Glutamatergic neuron (in vitro differentiated cells): Measurements from ENCODE around the gene ROPN1. TPM values are rescaled to one million over a fixed set of nuclear protein-coding genes. Genes with fewer than 3 reads are reported as not detected.

Experiments used
- DNase-seq: peaks from one replicate; pipeline ENCODE4 v3.0.0; 2022
- H3K27ac Mint-ChIP-seq: one replicate; pipeline ENCODE4 v1.8.0; 2020; ENCODE audit warnings: mild to moderate bottlenecking, mixed read lengths, inconsistent platforms; ENCODE audit not compliant: unreplicated experiment
- H3K27me3 Mint-ChIP-seq: one replicate; pipeline ENCODE4 v1.8.0; 2020; ENCODE audit warnings: mild to moderate bottlenecking, moderate library complexity, mixed read lengths, inconsistent platforms; ENCODE audit not compliant: unreplicated experiment
- H3K36me3 Mint-ChIP-seq: one replicate; pipeline ENCODE4 v1.8.0; 2020; ENCODE audit warnings: mild to moderate bottlenecking, mixed read lengths, inconsistent platforms; ENCODE audit not compliant: unreplicated experiment
- H3K4me1 Mint-ChIP-seq: one replicate; pipeline ENCODE4 v1.8.0; 2020; ENCODE audit warnings: mild to moderate bottlenecking, low read depth, mixed read lengths, inconsistent platforms; ENCODE audit not compliant: unreplicated experiment
- H3K4me3 Mint-ChIP-seq: one replicate; pipeline ENCODE4 v1.8.0; 2020; ENCODE audit warnings: mild to moderate bottlenecking, mixed read lengths, inconsistent platforms; ENCODE audit not compliant: unreplicated experiment
- H3K9me3 Mint-ChIP-seq: one replicate; pipeline ENCODE4 v1.8.0; 2020; ENCODE audit warnings: mild to moderate bottlenecking, moderate library complexity, mixed read lengths, inconsistent platforms; ENCODE audit not compliant: unreplicated experiment
- total RNA-seq: library from RNA; stranded (reverse); fragmentation: NEBNext Ultra II Directional; extraction: Animal tissue kit (Norgen Biotek cat#: 25700); gene quantifications from one replicate; pipeline ENCODE4 v1.2.1, GENCODE V29; 2021; ENCODE audit not compliant: unreplicated experiment
- TF ChIP-seq, protein P1 (sequence below): fragments of 200-600 bp; sonication (generic); IDR thresholded peaks from one replicate; pipeline ENCODE4 v1.5.0; 2021; ENCODE audit not compliant: partially characterized antibody, unreplicated experiment

ROPN1 gene
- total RNA-seq, 1 donor from 2014 or later = not detected

DNA sequence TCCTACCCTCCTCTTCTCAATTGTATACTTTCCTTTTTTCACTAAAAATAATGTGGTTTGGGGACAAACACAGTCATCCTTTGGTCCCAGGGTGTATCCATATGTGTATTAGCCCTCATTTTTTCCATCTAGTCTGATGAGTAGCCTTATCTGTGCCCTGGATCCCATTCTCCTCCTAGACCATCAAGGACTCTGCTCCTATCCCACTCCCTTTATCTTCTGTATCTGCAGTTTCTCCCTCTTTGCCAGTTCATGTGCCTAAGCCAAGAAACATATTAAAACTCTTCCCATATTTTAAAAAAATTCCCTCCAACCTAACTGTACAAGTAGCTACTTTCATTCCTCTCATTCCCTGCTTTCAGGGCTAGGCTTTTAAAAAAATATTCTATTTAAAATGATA, 56.1 kb downstream of the ROPN1 start:
- Mint-ChIP-seq H3K4me1 (no peaks in the 10 kb centered on the region), H3K27ac (no peak overlapping the region), H3K4me3 (no peak overlapping the region), H3K9me3 (no peaks in the 10 kb centered on the region), H3K36me3 (no peaks in the 10 kb centered on the region), H3K27me3 (no peaks in the 10 kb centered on the region)
- TF ChIP-seq, protein P1, sequence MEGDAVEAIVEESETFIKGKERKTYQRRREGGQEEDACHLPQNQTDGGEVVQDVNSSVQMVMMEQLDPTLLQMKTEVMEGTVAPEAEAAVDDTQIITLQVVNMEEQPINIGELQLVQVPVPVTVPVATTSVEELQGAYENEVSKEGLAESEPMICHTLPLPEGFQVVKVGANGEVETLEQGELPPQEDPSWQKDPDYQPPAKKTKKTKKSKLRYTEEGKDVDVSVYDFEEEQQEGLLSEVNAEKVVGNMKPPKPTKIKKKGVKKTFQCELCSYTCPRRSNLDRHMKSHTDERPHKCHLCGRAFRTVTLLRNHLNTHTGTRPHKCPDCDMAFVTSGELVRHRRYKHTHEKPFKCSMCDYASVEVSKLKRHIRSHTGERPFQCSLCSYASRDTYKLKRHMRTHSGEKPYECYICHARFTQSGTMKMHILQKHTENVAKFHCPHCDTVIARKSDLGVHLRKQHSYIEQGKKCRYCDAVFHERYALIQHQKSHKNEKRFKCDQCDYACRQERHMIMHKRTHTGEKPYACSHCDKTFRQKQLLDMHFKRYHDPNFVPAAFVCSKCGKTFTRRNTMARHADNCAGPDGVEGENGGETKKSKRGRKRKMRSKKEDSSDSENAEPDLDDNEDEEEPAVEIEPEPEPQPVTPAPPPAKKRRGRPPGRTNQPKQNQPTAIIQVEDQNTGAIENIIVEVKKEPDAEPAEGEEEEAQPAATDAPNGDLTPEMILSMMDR = no peak
- DNase-seq = no peak

DNA sequence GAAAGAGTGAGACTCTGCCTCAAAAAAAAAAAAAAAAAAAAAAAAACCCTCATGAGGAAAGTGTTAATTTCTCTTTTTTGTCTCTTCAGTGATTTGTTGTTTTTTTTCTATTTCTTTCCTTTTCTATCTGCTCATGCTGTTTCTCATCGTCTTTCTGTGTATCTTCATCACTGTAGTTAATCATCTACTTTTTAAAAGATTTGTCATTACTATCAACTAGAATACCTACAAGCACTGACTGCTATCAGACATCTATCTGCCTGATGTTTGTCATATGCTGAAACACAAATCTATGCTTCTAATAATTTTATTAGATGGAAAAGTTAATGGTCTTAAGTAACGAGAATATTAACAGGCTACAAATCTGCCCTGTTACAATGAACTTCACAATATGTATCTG, 57.7 kb downstream of the ROPN1 start:
- H3K27ac Mint-ChIP-seq = peak overlapping the region; percentile 49
- H3K4me1 Mint-ChIP-seq = no peaks in the 10 kb centered on the region
- H3K4me3 Mint-ChIP-seq = no peak overlapping the region
- DNase-seq = no peak
- TF ChIP-seq, protein P1 = no peak
- H3K27me3 Mint-ChIP-seq = no peaks in the 10 kb centered on the region
- no peaks in the 10 kb centered on the region for H3K9me3 Mint-ChIP-seq
- H3K36me3 Mint-ChIP-seq = no peaks in the 10 kb centered on the region

DNA sequence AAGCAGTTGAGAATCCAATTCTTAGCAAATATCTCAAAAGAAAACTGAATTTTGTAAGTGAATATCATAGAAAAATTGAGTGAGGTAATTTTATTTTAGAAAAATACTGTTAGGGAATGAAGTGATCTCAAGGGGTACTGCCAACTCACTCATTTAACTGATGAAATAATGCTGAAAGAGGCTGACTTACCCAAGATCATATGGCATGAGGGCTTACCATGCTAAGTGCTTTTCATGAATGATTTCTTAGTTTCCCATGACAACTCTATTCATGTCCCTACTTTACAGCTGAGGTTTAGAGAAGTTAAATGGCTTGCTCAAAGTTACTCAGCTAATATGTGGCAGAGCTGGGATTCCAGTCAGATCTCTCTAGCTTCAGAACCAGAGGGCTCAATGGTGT, 61.5 kb downstream of the ROPN1 start:
- TF ChIP-seq, protein P1 = no peak
- H3K4me3 Mint-ChIP-seq = no peak overlapping the region
- no peaks in the 10 kb centered on the region for H3K36me3 Mint-ChIP-seq
- no peak overlapping the region for H3K27ac Mint-ChIP-seq
- no peak for DNase-seq
- H3K9me3 Mint-ChIP-seq = no peaks in the 10 kb centered on the region
- H3K4me1 Mint-ChIP-seq = no peaks in the 10 kb centered on the region
- no peaks in the 10 kb centered on the region for H3K27me3 Mint-ChIP-seq

DNA sequence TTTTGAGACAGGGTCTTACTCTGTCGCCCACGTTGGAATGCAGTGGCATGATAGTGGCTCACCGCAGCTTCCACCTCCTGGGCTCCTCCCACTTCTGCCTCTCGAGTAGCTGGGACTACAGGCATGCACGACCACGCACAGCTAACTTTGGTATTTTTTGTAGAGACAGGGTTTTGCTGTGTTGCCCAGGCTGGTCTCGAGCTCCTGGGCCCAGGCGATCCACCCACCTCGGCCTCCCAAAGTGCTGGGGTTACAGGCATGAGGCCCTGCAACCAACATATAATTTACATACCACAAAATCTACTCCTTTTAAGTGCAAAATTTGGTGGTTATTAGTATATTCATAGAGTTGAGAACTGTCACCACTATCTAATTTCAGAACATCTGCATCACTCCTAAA, 62.6 kb downstream of the ROPN1 start:
- no peaks in the 10 kb centered on the region for H3K27me3 Mint-ChIP-seq
- no peak for DNase-seq
- no peaks in the 10 kb centered on the region for H3K36me3 Mint-ChIP-seq
- H3K4me1 Mint-ChIP-seq = no peaks in the 10 kb centered on the region
- no peak overlapping the region for H3K4me3 Mint-ChIP-seq
- TF ChIP-seq, protein P1 = no peak
- no peak overlapping the region for H3K27ac Mint-ChIP-seq
- no peaks in the 10 kb centered on the region for H3K9me3 Mint-ChIP-seq

DNA sequence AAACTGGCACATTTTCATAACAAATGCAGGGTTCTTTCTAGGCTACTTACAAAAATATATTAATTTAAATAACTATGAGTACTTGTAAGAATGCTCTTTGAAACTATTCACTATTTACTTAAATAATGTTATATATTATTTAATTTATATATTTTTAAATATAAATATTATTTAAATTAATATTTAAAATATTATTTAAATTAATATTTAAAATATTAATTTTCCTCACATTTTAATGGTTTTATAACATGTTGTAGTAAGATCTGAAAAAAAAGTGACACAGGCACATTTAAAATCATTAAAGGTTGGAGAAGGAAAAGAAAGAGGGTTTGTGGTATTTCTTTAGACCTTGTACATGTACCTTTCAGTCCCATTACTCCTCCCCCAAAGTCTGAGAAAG, 65.5 kb downstream of the ROPN1 start:
- no peaks in the 10 kb centered on the region for H3K4me1 Mint-ChIP-seq
- no peak overlapping the region for H3K4me3 Mint-ChIP-seq
- no peak for DNase-seq
- TF ChIP-seq, protein P1 = no peak
- no peak overlapping the region for H3K27ac Mint-ChIP-seq
- peaks cover 13% of the 10 kb centered on the region for H3K36me3 Mint-ChIP-seq
- no peaks in the 10 kb centered on the region for H3K27me3 Mint-ChIP-seq
- H3K9me3 Mint-ChIP-seq = no peaks in the 10 kb centered on the region
